PC-3 (cell line): ENCODE results near the gene STK16. TPM values are rescaled to one million over a fixed set of nuclear protein-coding genes. Genes with fewer than 3 reads are reported as not detected.

ENCODE experiments used
- ATAC-seq: fragments of 200-7000 bp; cut with Tn5 transposase; 2 replicates; pipeline ENCODE4 v1.9.1; 2020; ENCODE audit warnings: mild to moderate bottlenecking, moderate library complexity
- BruUV-seq: library from RNA; stranded (reverse); fragments of 400-500 nt; replicated peaks from 2 replicates; lab custom pipeline; 2021; lab: Mats Ljungman, UMichigan
- CTCF ChIA-PET: fragments of 300-600 bp; sonication (Branson Sonifier 250); formaldehyde crosslinking; loops from one replicate; lab custom pipeline; 2022; ENCODE audit warnings: antibody characterized with exemption; lab: Charles Lee
- POLR2A ChIA-PET: fragments of 300-600 bp; sonication (Branson Sonifier 250); formaldehyde crosslinking; loops from one replicate; lab custom pipeline; 2022; ENCODE audit warnings: antibody characterized with exemption; ENCODE audit not compliant: unreplicated experiment; lab: Charles Lee
- DNase-seq: peaks from one replicate; pipeline ENCODE4 v3.0.0-alpha.2; 2015
- H2AFZ ChIP-seq: fragments of 300-600 bp; sonication (generic); 2 replicates; pipeline ENCODE4 v1.6.0; 2016; ENCODE audit warnings: antibody characterized with exemption, low read length
- H3F3A ChIP-seq: fragments of 300-600 bp; sonication (generic); one replicate; pipeline ENCODE4 v1.6.0; 2017; ENCODE audit warnings: antibody characterized with exemption, low read length, control low read depth, mild to moderate bottlenecking; ENCODE audit not compliant: unreplicated experiment
- H3K27ac ChIP-seq: fragments of 300-600 bp; sonication (generic); 2 replicates; pipeline ENCODE4 v1.5.1; 2016; ENCODE audit warnings: mild to moderate bottlenecking, low read length
- H3K27me3 ChIP-seq: fragments of 300-600 bp; sonication (generic); 2 replicates; pipeline ENCODE4 v1.6.1; 2016; ENCODE audit warnings: low read length, mixed read lengths
- H3K36me3 ChIP-seq: fragments of 300-600 bp; sonication (generic); 2 replicates; pipeline ENCODE4 v1.6.1; 2016; ENCODE audit warnings: low read depth, mixed run types, low read length, mixed read lengths
- H3K4me1 ChIP-seq: fragments of 300-600 bp; sonication (generic); 2 replicates; pipeline ENCODE4 v1.5.1; 2016; ENCODE audit warnings: low read length; ENCODE audit not compliant: insufficient read depth
- H3K4me2 ChIP-seq: fragments of 300-600 bp; sonication (generic); 2 replicates; pipeline ENCODE4 v1.6.0; 2016; ENCODE audit warnings: low read length
- H3K4me3 ChIP-seq: fragments of 300-600 bp; sonication (generic); 2 replicates; pipeline ENCODE4 v1.5.1; 2016; ENCODE audit warnings: mild to moderate bottlenecking, low read length, mixed read lengths
- H3K79me2 ChIP-seq: fragments of 300-600 bp; sonication (generic); 2 replicates; pipeline ENCODE4 v1.6.1; 2017; ENCODE audit warnings: low read length, mixed read lengths
- H3K9ac ChIP-seq: fragments of 300-600 bp; sonication (generic); 2 replicates; pipeline ENCODE4 v1.6.0; 2016; ENCODE audit warnings: mild to moderate bottlenecking, low read length
- H3K9me2 ChIP-seq: fragments of 300-600 bp; sonication (generic); replicated peaks from 2 replicates; pipeline ENCODE4 v1.6.1; 2016; ENCODE audit warnings: mixed run types, low read length, mixed read lengths
- H3K9me3 ChIP-seq: fragments of 300-600 bp; sonication (generic); 2 replicates; pipeline ENCODE4 v1.6.1; 2016; ENCODE audit warnings: low read length, mixed read lengths
- H4K20me1 ChIP-seq: fragments of 300-600 bp; sonication (generic); 2 replicates; pipeline ENCODE4 v1.6.1; 2016; ENCODE audit warnings: low read length, mixed read lengths
- CTCF ChIP-seq: fragments of 300-600 bp; sonication (generic); conservative IDR thresholded peaks from 2 replicates; pipeline ENCODE4 v1.5.1; 2017; ENCODE audit warnings: antibody characterized with exemption, low read depth, mild to moderate bottlenecking, low read length
- EZH2 ChIP-seq: fragments of 300-600 bp; sonication (generic); IDR thresholded peaks from one replicate; pipeline ENCODE4 v1.6.1; 2017; ENCODE audit warnings: antibody characterized with exemption, mild to moderate bottlenecking, low read length; ENCODE audit not compliant: unreplicated experiment
- EZH2phosphoT487 ChIP-seq: fragments of 300-600 bp; sonication (generic); IDR thresholded peaks from 2 replicates; pipeline ENCODE4 v1.6.1; 2018; ENCODE audit warnings: mild to moderate bottlenecking, antibody characterized with exemption, low read length, borderline replicate concordance
- intact Hi-C: fragments of 100-400 bp; cut with micrococcal nuclease; formaldehyde crosslinking; loops from 2 replicates; pipeline ENCODE4 v1.9.0; 2023
- total RNA-seq: library from RNA; depleted of rRNA; stranded (reverse); fragments of >200 nt; gene quantifications from 2 replicates; pipeline ENCODE4 v1.2.3, GENCODE V29; 2014

STK16 gene
- total RNA-seq, 1 experiment from 2014 or later: 16.3 TPM

GRCh38 chr2:219252570-219252899, 7.3 kb downstream of the STK16 start:
- H3K79me2 ChIP-seq: peaks cover 36% of the 10 kb centered on the region
- H3F3A ChIP-seq: peaks cover 5% of the 10 kb centered on the region
- H3K9me3 ChIP-seq: no peaks in the 10 kb centered on the region
- peak overlapping the region; percentile 33 for H3K27ac ChIP-seq
- ChIA-PET CTCF (no interaction called here), POLR2A (interaction anchor here (0.5 to 0.6 kb wide), 5 partner anchors 21 to 646 kb away, joined by 3 to 23 read pairs (median 7); no protein-coding TSS in a partner anchor)
- H3K4me1 ChIP-seq: peaks cover 53% of the 10 kb centered on the region
- DNase-seq: no peak
- peak overlapping the region; percentile 62 for H3K9ac ChIP-seq
- H3K36me3 ChIP-seq: peaks cover 14% of the 10 kb centered on the region
- no peak for ATAC-seq
- no peaks in the 10 kb centered on the region for H4K20me1 ChIP-seq
- intact Hi-C loops: no loop called here
- peak overlapping the region; percentile 74 for H3K4me3 ChIP-seq
- peak overlapping the region; percentile 90 for H3K4me2 ChIP-seq
- no peaks in the 10 kb centered on the region for H3K9me2 ChIP-seq
- no peaks in the 10 kb centered on the region for H3K27me3 ChIP-seq
- no peak for TF ChIP-seq EZH2phosphoT487
- no peak for TF ChIP-seq CTCF
- no peak for TF ChIP-seq EZH2
- peak overlapping the region; percentile 79 for H2AFZ ChIP-seq
- BruUV-seq: no TSS peak

GRCh38 chr2:219252900-219253752, 7.8 kb downstream of the STK16 start, which contains the start of gene TUBA4B:
TSS of gene TUBA4B (plus strand) at chr2:219253243. CDS start at chr2:219253408, 165 bp downstream.
- H4K20me1 ChIP-seq: no peaks in the 10 kb centered on the region
- peak within 1 kb of the TSS; percentile 74 for H3K4me3 ChIP-seq
- ChIA-PET POLR2A (interaction anchor here (0.5 to 0.6 kb wide), 4 partner anchors 21 to 647 kb away, joined by 3 to 23 read pairs (median 8); no protein-coding TSS in a partner anchor), CTCF (no interaction called here)
- no peak for TF ChIP-seq EZH2phosphoT487
- no peak for TF ChIP-seq CTCF
- H3K4me1 ChIP-seq: peaks cover 47% of the 10 kb centered on the region
- intact Hi-C loops: loop anchor here (1.0 kb wide), 1 partner anchor 134 kb away; the partner anchor contains the start of gene DNPEP
- H3K9ac ChIP-seq: peak within 1 kb of the TSS; percentile 62
- BruUV-seq: TSS peak; percentile 64
- no peaks in the 10 kb centered on the region for H3K9me3 ChIP-seq
- peaks cover 9% of the 10 kb centered on the region for H3K36me3 ChIP-seq
- peak within 1 kb of the TSS; percentile 33 for H3K27ac ChIP-seq
- H3K79me2 ChIP-seq: peaks cover 31% of the 10 kb centered on the region
- ATAC-seq (peak; percentile 10), DNase-seq (peak; percentile 42)
- H3K27me3 ChIP-seq: no peaks in the 10 kb centered on the region
- peak within 1 kb of the TSS; percentile 79 for H2AFZ ChIP-seq
- peak within 1 kb of the TSS; percentile 90 for H3K4me2 ChIP-seq
- peaks cover 5% of the 10 kb centered on the region for H3F3A ChIP-seq
- H3K9me2 ChIP-seq: no peaks in the 10 kb centered on the region
